H1 (cell line): ENCODE measurements around the gene PTGES2. TPM values are rescaled to one million over a fixed set of nuclear protein-coding genes. Genes with fewer than 3 reads are reported as not detected.
"Not testable (repeated sequence)": the region's sequence is repeated elsewhere in the genome, so short reads cannot be mapped to it uniquely, and the experiment has no call there.

Experiments
- CTCF ChIA-PET: fragments of 300-600 bp; sonication (Branson Sonifier 250); formaldehyde crosslinking; loops from one replicate; lab custom pipeline; 2021; ENCODE audit not compliant: partially characterized antibody; lab: Charles Lee
- POLR2A ChIA-PET: fragments of 300-600 bp; sonication (Branson Sonifier 250); formaldehyde crosslinking; loops from one replicate; lab custom pipeline; 2021; ENCODE audit warnings: inconsistent platforms; ENCODE audit not compliant: partially characterized antibody; lab: Charles Lee
- DNase-seq, 2 experiments: peaks; one replicate each; pipeline versions ENCODE4 v3.0.0 to v3.0.0-alpha.2; 2010 to 2022; ENCODE audit warnings: low spot score in 2 of 2, low read depth in 1 of 2, mixed read lengths in 1 of 2
- FAIRE-seq: peaks from 2 replicates; lab custom pipeline; 2011; peaks lifted over from hg19 to GRCh38; lab: Jason Lieb, UNC
- H2AFZ ChIP-seq: 2 replicates; pipeline ENCODE4 v1.8.1; 2012; ENCODE audit warnings: low read length, inconsistent platforms
- H2AK5ac ChIP-seq: 2 replicates; pipeline ENCODE4 v1.6.1; 2013; ENCODE audit warnings: low read depth, low read length
- H2BK120ac ChIP-seq: replicated peaks from 2 replicates; pipeline ENCODE3; 2013; ENCODE audit warnings: low read depth, low read length, inconsistent platforms
- H2BK12ac ChIP-seq: 2 replicates; pipeline ENCODE4 v1.6.1; 2013; ENCODE audit warnings: low read depth, low read length
- H2BK15ac ChIP-seq: 2 replicates; pipeline ENCODE4 v1.6.1; 2013; ENCODE audit warnings: low read length
- H2BK20ac ChIP-seq: 2 replicates; pipeline ENCODE4 v1.6.1; 2013; ENCODE audit warnings: low read length
- H2BK5ac ChIP-seq: 2 replicates; pipeline ENCODE4 v1.6.1; 2013; ENCODE audit warnings: low read depth, low read length
- H3K14ac ChIP-seq: 2 replicates; pipeline ENCODE4 v1.6.1; 2013; ENCODE audit warnings: inconsistent platforms; ENCODE audit not compliant: insufficient read length
- H3K18ac ChIP-seq: 2 replicates; pipeline ENCODE4 v1.6.1; 2013; ENCODE audit warnings: low read length; ENCODE audit errors: extremely low read depth
- H3K23ac ChIP-seq: 2 replicates; pipeline ENCODE4 v1.6.1; 2013; ENCODE audit warnings: inconsistent platforms; ENCODE audit not compliant: insufficient read length
- H3K23me2 ChIP-seq: 2 replicates; pipeline ENCODE4 v1.6.1; 2013; ENCODE audit warnings: low read depth, low read length
- H3K27ac ChIP-seq: 2 replicates; pipeline ENCODE4 v1.6.1; 2011; ENCODE audit warnings: low read depth, low read length, inconsistent platforms
- H3K27me3 ChIP-seq, 4 experiments: replicated peaks in 1 of 4; 1 replicate in 1 of 4; 2 replicates in 3 of 4; pipeline versions ENCODE4 v1.6.1 to v1.8.1; 2011 to 2013; ENCODE audit warnings: low read length in 3 of 4, mild to moderate bottlenecking in 3 of 4, inconsistent platforms in 2 of 4, mixed read lengths in 2 of 4, moderate library complexity in 1 of 4; ENCODE audit not compliant: control insufficient read depth in 3 of 4, insufficient read depth in 3 of 4; ENCODE audit errors: extremely low read depth in 1 of 4
- H3K36me3 ChIP-seq, 4 experiments: 2 replicates each; pipeline versions ENCODE4 v1.6.1 to v1.8.1; 2011 to 2013; ENCODE audit warnings: mild to moderate bottlenecking in 4 of 4, low read length in 3 of 4, moderate library complexity in 2 of 4, control low read depth in 1 of 4, inconsistent platforms in 1 of 4; ENCODE audit not compliant: insufficient read depth in 4 of 4, control insufficient read depth in 2 of 4
- H3K4ac ChIP-seq: replicated peaks from 2 replicates; pipeline ENCODE3; 2013; ENCODE audit warnings: low read length, low read depth, mixed read lengths, inconsistent platforms; ENCODE audit not compliant: insufficient read length
- H3K4me1 ChIP-seq, 4 experiments: replicated peaks in 1 of 4; 1 replicate in 1 of 4; 2 replicates in 3 of 4; pipeline versions ENCODE4 v1.6.1 to v1.8.1; 2011 to 2013; ENCODE audit warnings: low read length in 3 of 4, inconsistent platforms in 2 of 4, mixed read lengths in 1 of 4; ENCODE audit not compliant: insufficient read depth in 4 of 4, control insufficient read depth in 3 of 4
- H3K4me2 ChIP-seq, 2 experiments: 2 replicates each; pipeline versions ENCODE4 v1.6.1 to v1.8.1; 2011 to 2013; ENCODE audit warnings: low read depth in 2 of 2, low read length in 2 of 2, control low read depth in 1 of 2, inconsistent platforms in 1 of 2, mild to moderate bottlenecking in 1 of 2; ENCODE audit not compliant: insufficient read depth in 1 of 2
- H3K4me3 ChIP-seq, 4 experiments: fragments of 200-600, 300-600 bp in 1 of 4; sonication (generic), shearing (Covaris generic), sonication (Bioruptor Twin) in 1 of 4; 2 replicates each; pipeline versions ENCODE4 v1.5.1 to v1.8.1; 2011 to 2016; ENCODE audit warnings: low read length in 4 of 4, low read depth in 3 of 4, control low read depth in 2 of 4, inconsistent platforms in 2 of 4, mild to moderate bottlenecking in 2 of 4, mixed read lengths in 1 of 4, moderate library complexity in 1 of 4; ENCODE audit not compliant: insufficient read depth in 2 of 4; ENCODE audit errors: extremely low read depth in 1 of 4
- H3K56ac ChIP-seq: replicated peaks from 2 replicates; pipeline ENCODE3; 2013; ENCODE audit warnings: low read depth, mild to moderate bottlenecking, mixed read lengths, low read length, inconsistent platforms; ENCODE audit not compliant: insufficient read length
- H3K79me1 ChIP-seq: 2 replicates; pipeline ENCODE4 v1.6.1; 2013; ENCODE audit warnings: low read depth, low read length, control low read depth
- H3K79me2 ChIP-seq, 2 experiments: 2 replicates each; pipeline versions ENCODE4 v1.6.1 to v1.8.1; 2012 to 2013; ENCODE audit warnings: low read length in 2 of 2, mild to moderate bottlenecking in 2 of 2, inconsistent platforms in 1 of 2; ENCODE audit not compliant: insufficient read depth in 2 of 2, control insufficient read depth in 1 of 2
- H3K9ac ChIP-seq, 4 experiments: replicated peaks in 1 of 4; 1 replicate in 1 of 4; 2 replicates in 3 of 4; pipeline versions ENCODE4 v1.6.1 to v1.8.1; 2011 to 2013; ENCODE audit warnings: low read depth in 3 of 4, low read length in 3 of 4, control low read depth in 2 of 4, mild to moderate bottlenecking in 2 of 4, moderate library complexity in 2 of 4, inconsistent platforms in 1 of 4; ENCODE audit errors: extremely low read depth in 1 of 4
- H3K9me3 ChIP-seq, 2 experiments: 2 replicates each; pipeline versions ENCODE4 v1.6.1 to v1.8.1; 2012 to 2013; ENCODE audit warnings: mild to moderate bottlenecking in 2 of 2, moderate library complexity in 2 of 2, control low read depth in 1 of 2, inconsistent platforms in 1 of 2, low read depth in 1 of 2, low read length in 1 of 2, mixed read lengths in 1 of 2; ENCODE audit not compliant: insufficient read depth in 2 of 2
- H4K20me1 ChIP-seq, 2 experiments: replicated peaks in 1 of 2; 2 replicates each; pipeline versions ENCODE3 to v1.8.1; 2011 to 2013; ENCODE audit warnings: inconsistent platforms in 2 of 2, low read length in 2 of 2, mild to moderate bottlenecking in 1 of 2; ENCODE audit not compliant: insufficient read depth in 2 of 2, control insufficient read depth in 1 of 2
- H4K5ac ChIP-seq: 2 replicates; pipeline ENCODE4 v1.6.1; 2013; ENCODE audit warnings: low read length, low read depth, mixed read lengths, inconsistent platforms; ENCODE audit not compliant: insufficient read length
- H4K8ac ChIP-seq: 2 replicates; pipeline ENCODE4 v1.8.0; 2013; ENCODE audit warnings: mild to moderate bottlenecking, moderate library complexity, low read length, inconsistent platforms; ENCODE audit not compliant: insufficient read depth; ENCODE audit errors: extremely low read depth
- H4K91ac ChIP-seq: replicated peaks from 2 replicates; pipeline ENCODE3; 2013; ENCODE audit warnings: low read length, mixed read lengths, inconsistent platforms; ENCODE audit not compliant: insufficient read length
- WGBS, 2 experiments: shearing (Covaris generic) in 1 of 2; methylation state at CpG; one replicate each; pipeline versions ENCODE4 v1.1.6 to v1.1.7; 2013 to 2015; ENCODE audit warnings: low lambda C conversion rate in 2 of 2, mixed read lengths in 2 of 2, inconsistent platforms in 1 of 2, low coverage in 1 of 2, missing lambda C conversion rate in 1 of 2; ENCODE audit not compliant: insufficient replicate concordance in 2 of 2, insufficient coverage in 1 of 2, insufficient read length in 1 of 2; ENCODE audit errors: extremely low coverage in 1 of 2, missing lambda C conversion rate in 1 of 2; 5-methylcytosine and 5-hydroxymethylcytosine counted together
- polyA plus RNA-seq, 7 experiments: library from polyadenylated mRNA; depleted of rRNA in 3 of 7; stranded (reverse) in 5 of 7; unstranded in 2 of 7; fragments of >200 nt in 5 of 7; fragments of 200-250 nt in 2 of 7; gene quantifications; 1 replicate in 5 of 7; 2 replicates in 1 of 7; 4 replicates in 1 of 7; pipeline versions ENCODE4 v1.2.1 to v1.2.3, GENCODE V29; 2011 to 2013; ENCODE audit warnings: missing spikeins in 2 of 7, mixed read lengths in 2 of 7
- total RNA-seq: library from RNA; stranded (reverse); fragmentation: NEBNext Ultra II Directional; extraction: Animal tissue kit (Norgen Biotek cat#: 25700); gene quantifications from 2 replicates; pipeline ENCODE4 v1.2.1, GENCODE V29; 2021

PTGES2 gene
- total and polyA plus RNA-seq, 2 of the 8 experiments (the other 6 are each of a cell fraction or from before 2014, with no cell fraction given) = 80.7 to 81.2 TPM

- H4K8ac ChIP-seq, H2BK5ac ChIP-seq, H3K79me1 ChIP-seq, H2BK120ac ChIP-seq, H2AK5ac ChIP-seq, H3K4me2 ChIP-seq, H3K4ac ChIP-seq, H2AFZ ChIP-seq, H3K9me3 ChIP-seq, H3K27me3 ChIP-seq, H4K91ac ChIP-seq, H4K20me1 ChIP-seq, H3K56ac ChIP-seq, H3K27ac ChIP-seq, H3K36me3 ChIP-seq, H3K14ac ChIP-seq, H2BK15ac ChIP-seq, DNase-seq, H2BK12ac ChIP-seq, H3K4me1 ChIP-seq, H3K4me3 ChIP-seq, H3K23ac ChIP-seq, H2BK20ac ChIP-seq, H4K5ac ChIP-seq, FAIRE-seq, H3K9ac ChIP-seq, H3K23me2 ChIP-seq, H3K18ac ChIP-seq: not testable (repeated sequence)
- H3K79me2 ChIP-seq = peaks cover 0 to 14% of the 10 kb centered on the region in 2 experiments; a peak in 1 of 4 replicates
- POLR2A ChIA-PET = interaction anchor here (3.2 to 4.2 kb wide), 2 partner anchors 13 to 30 kb away, joined by 13 to 21 read pairs; partner anchors contain the start of gene BBLN
- CTCF ChIA-PET = interaction anchor here (0.8 to 9.9 kb wide), 4 partner anchors 11 to 188 kb away, joined by 3 to 74 read pairs (median 11); partner anchors contain the start of gene LCN2
- 70% methylated on average over 7 of the region's 7 CpGs; no CpG with 5 or more reads in 1 of the 2 experiments for WGBS, 2 experiments
Measured at GRCh38 chr9:128130651-128131050, 3.1 kb upstream of the PTGES2 start.
